ENCODE measurements around the gene NFRKB.
A peak's percentile ranks its signal among the peaks of the same experiment; 100 is the strongest.

Gene NFRKB

GRCh38 chr11:129895126-129896041, at the start of gene NFRKB:
NFRKB (minus strand) TSS chr11:129895578; CDS start chr11:129892849, 2,729 bp downstream.
- DNase-seq (ENCODE audit: low read depth in 2 of 2): peak; percentile 66 to 78

- no peak for DNase-seq (ENCODE audit: low read depth in 2 of 2)
These were observed 49.3 kb upstream of the NFRKB start for GRCh38 chr11:129944696-129945095.

GRCh38 chr11:129943036-129943435, 47.7 kb upstream of the NFRKB start:
- no peak for DNase-seq (ENCODE audit: low read depth in 2 of 2)

DNA sequence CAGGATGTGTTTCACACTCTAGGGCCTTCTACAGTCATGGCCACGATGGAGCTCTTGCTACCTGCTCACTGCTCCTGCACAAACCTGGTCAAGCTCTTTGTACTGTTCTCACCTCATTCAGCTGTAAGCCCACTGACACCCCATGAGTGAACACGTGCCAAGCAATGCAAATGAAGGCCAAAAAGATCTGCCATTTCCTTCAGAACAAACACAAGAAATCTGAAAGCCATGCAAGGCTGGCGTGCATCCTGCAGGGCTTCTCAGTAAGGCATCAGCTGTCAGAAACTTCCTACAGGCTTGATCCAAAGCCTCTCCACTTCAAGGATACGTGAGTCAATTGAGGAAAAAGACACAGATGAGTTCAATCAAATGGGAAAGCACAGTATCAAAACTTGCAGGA, 44.1 kb upstream of the NFRKB start:
- no peak for DNase-seq (ENCODE audit: low read depth in 2 of 2)

DNA sequence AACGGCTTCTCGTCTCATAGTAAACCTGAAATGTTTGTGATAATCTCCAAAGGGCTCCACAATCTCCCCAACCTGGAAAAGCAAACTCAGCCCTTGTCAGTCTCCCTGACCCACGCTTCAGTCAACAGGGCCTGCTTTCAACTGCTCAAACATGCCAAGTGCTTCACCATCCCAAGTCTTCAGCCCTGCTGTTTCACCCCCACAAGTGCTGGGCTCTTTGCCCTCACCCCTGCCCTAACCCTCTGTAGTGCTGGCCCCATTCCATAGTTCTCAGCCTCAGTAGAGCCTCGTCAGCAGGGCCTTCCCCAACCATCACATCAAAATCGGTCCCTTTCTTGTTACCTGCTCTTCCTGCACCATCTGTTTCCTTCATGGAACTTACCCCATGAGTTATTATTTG, 43.4 kb upstream of the NFRKB start:
- DNase-seq (ENCODE audit: low read depth in 2 of 2): no peak

GRCh38 chr11:129937592-129938238, 42.3 kb upstream of the NFRKB start:
- DNase-seq (ENCODE audit: low read depth in 2 of 2): no peak

DNA sequence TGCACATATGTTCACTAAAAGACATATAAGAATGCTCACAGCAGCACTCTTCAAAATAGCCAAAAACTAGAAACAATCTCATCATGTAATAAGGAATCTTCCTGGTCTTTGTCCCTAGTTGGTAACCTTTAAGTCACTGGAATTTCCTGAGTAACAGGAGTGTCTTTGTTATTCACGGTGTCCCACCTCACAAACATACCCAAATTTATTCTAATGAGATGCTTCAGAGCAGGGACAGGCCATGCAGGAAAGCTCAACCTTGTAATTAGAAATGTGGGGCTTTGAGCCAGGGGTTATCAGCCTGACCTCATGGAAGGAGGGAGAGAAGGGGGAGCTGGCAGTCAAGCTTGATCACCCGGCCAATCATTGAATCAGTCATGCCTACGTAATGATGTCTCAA, 40.3 kb upstream of the NFRKB start:
- no peak for DNase-seq (ENCODE audit: low read depth in 2 of 2)

DNA sequence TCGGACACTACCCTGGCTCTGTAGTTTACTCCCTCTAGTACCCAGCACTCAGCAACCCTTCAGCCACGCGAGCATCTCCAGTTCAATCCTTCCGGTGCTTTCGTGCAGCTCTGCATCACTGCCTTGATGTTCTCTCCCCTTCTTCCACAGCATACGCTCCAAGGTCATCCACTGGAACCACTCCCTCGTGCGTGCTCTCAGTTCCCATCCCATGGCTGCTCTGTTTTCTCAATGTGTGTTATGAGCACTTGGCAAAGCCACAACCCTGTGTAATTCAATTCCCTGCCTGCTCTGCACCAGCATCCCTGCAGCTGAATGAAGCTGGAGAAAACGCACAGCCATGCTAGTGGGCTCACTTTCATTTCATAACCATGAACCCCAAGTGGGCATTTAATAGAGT, 38.5 kb upstream of the NFRKB start:
- no peak for DNase-seq (ENCODE audit: low read depth in 2 of 2)

GRCh38 chr11:129933262-129933661, 37.9 kb upstream of the NFRKB start:
- DNase-seq (ENCODE audit: low read depth in 2 of 2): no peak

DNA sequence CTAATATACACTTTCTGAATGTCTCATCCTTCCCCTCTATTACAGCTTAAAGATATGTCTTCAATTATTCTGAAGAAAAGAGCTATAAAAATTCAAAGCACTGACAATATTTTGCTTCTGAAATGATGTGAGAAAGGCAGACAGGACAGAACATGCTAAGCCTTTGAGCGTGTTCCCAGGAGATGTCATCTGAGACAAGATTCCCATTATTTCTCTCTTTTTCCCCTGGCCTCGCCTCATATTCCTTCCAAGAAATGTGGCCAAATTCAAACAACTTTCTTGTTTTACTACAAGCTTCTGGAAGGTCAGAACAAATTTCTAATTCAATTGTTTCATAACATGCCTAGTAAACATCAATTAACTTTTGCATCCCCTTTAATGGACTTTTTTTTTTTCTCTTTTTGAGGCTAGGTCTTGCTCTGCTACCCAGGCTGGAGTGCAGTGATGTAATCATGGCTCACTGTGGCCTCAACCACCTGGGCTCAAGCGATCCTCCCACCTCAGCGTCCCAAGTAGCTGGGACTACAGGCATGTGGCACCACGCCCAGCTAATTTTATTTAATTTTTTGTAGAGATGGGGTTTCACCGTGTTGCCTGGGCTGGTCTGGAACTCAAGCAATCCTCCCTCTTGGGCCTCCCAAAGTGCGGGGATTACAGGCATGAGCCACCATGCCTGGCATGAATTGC, 37.1 kb upstream of the NFRKB start:
- DNase-seq (ENCODE audit: low read depth in 2 of 2): no peak

DNA sequence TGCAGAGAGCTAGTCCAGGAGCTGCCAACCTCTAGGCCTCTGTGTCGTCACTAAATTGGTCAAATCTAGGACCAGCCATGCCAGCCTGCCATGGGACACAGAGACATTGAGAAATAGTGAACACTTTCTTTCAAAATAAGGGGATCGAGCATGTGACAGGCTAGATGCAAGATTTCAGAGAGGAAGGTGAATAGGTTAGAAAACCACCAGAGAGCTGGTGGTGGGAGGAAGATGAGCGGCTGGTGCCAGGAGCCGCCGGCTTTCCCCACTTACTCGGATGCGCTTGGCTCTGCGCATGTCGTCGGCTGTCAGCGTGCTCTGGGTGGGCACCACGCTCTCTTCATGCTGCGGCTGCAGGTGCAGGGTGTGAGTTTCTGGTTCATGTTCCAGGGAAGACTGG, 35.4 kb upstream of the NFRKB start:
- no peak for DNase-seq (ENCODE audit: low read depth in 2 of 2)

GRCh38 chr11:129930296-129930695, 34.9 kb upstream of the NFRKB start:
- no peak for DNase-seq (ENCODE audit: low read depth in 2 of 2)

- DNase-seq (ENCODE audit: low read depth in 2 of 2): no peak
These were observed 34.3 kb upstream of the NFRKB start for GRCh38 chr11:129929721-129930120.

DNA sequence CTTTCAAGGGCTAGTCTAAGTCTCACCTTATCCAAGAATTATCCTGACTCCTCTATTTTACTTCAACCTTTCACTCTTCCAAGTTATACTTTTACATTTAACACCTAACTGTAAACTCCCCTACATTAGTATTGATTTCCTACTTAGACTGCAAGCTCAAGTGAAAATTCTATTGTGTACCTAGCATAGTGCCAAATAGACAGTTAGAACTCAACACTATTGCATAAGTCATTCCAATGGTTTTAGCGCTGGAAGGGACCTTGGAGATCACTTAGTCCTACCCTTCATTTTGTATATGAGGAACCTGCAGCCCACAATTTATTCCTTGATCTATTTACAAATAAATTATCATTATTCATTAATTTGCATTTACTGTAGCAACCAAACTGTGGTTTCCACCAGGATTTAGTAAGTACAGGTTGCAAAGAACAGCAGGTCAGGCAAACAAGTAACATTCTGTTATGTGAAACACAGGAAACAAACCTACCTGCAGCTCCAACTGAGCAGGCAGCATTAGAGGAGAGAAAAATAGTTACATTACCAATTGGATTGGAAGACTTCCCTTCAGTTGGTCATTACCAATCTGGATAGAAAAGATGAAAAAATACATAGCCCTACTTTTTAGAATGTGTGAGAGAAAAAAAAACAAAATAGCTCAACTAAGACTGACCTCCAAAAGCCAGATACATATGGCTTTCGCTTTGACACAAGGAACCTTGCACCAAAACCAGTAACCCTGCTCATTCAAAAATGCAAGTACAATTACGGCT, 33.7 kb upstream of the NFRKB start:
- no peak for DNase-seq (ENCODE audit: low read depth in 2 of 2)

DNA sequence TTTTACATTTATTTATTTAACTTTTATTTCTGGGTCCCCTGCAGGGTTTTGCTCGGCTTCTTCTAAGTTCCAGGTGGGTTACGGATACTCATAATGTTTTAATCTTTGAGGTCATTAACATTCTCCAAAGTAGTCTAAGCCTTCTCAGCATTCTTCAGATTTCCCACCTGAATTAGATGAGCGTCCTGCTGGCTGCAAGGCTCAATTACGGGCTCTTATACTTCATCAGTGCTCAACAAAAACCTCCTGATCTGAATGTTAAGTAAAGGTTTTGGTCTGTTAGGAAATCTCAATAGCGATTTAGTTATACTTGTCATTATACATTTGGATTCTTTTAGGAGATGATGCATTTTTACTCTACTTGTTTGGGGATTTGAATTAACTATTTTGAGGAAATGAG, 27.3 kb upstream of the NFRKB start:
- DNase-seq (ENCODE audit: low read depth in 2 of 2): no peak

DNA sequence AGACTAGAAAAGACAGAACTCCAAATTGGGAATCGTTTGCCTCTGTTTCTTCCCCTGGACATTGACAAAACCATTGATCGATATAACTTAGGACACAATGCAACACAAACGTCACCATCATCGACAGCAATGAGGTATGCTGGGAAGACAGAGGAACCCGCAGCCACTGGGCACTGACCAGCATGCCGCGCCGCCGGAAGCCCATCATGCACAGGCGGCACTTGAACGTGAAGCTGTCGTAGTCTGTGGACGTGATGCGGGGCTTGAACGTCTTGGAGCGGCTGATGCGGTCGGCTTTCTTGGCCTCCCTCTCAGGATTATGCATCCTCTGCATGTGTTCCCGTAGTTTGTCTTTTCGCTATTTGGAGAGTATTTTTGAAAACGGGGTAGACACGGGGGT, 23.0 kb upstream of the NFRKB start:
- no peak for DNase-seq (ENCODE audit: low read depth in 2 of 2)

DNA sequence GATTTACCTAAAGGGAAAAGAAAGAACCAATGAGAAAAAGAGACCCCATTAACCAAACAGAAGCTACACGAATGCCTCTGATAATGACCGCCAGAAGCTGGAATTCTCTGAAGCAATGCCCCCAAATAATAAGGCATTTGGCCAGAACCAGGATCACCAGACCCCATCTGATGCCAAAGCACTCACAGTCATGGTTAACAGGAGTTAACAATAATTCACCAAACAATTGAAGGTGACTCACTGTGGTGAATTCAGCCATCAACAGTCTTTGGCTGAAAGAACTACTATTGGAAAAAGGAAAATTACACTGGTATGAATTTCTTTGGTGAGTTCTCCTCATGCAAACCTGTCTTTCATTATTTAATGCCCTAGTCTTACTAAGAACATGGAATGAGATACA, 21.9 kb upstream of the NFRKB start:
- no peak for DNase-seq (ENCODE audit: low read depth in 2 of 2)

GRCh38 chr11:129911298-129911697, 15.9 kb upstream of the NFRKB start:
- DNase-seq (ENCODE audit: low read depth in 2 of 2): no peak

DNA sequence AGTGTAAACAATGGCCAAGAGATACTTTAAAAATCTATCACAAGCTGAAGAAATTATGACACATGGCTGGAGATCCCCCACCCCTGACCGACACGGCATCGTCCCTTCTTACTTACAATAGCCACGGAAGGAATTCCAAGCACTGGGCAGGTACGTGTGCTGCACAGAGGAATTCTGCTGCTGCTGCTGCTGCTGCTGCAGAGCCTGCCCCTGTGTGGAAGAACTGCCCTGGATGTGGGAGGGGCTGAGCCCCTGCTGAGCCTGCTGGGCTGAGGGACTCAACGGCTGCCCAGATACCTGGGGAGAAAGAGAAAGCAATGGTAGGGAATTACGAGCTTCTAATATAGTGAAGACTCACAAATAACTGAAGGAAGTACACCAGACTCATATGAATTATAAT, 15.0 kb upstream of the NFRKB start:
- no peak for DNase-seq (ENCODE audit: low read depth in 2 of 2)

DNA sequence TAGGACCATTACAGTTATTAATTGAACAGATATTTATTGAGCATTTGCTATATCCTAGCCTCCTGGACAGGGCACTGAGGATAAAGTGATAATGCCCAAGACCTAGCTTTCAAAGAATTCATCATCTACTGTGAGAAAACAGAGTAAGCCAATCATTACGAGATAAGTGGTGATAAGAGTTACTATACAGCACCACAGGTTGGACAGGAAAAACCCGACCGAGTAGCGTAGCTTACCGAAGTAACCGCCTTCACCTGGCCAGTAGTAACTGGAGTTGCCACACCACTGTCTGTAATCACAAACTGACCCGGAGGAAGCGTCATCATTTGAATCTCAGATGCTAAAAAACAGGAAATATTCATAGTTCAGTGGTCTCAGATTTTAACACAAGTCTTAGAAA, 10.0 kb upstream of the NFRKB start:
- DNase-seq (ENCODE audit: low read depth in 2 of 2): no peak

- DNase-seq (ENCODE audit: low read depth in 2 of 2): no peak
These were observed 684 bp upstream of the NFRKB start for GRCh38 chr11:129896062-129896461.

Measured in stimulated activated CD8-positive, alpha-beta memory T cell treated with anti-CD3 and anti-CD28 coated beads, Interleukin-15, amount 100 ng/mL, for 4 hours (primary cell).